Measurements from ENCODE around the gene FILIP1.

GRCh38 chr6:75483136-75483952, 10.3 kb downstream of the FILIP1 start:
- TF ChIP-seq CTCF (IDR thresholded peaks at IDR 0.05; ENCODE audit: low read depth, low read length) (no peak), POLR2A (IDR thresholded peaks at IDR 0.05; ENCODE audit: extremely low read depth, insufficient read length) (no peak)
